ENCODE measurements around the gene BMP10. TPM values are rescaled to one million over a fixed set of nuclear protein-coding genes. Genes with fewer than 3 reads are reported as not detected.

BMP10 gene
- total and polyA plus RNA-seq, 2 of the 8 experiments (the other 6 are each of a cell fraction or from before 2014, with no cell fraction given): not detected

DNA sequence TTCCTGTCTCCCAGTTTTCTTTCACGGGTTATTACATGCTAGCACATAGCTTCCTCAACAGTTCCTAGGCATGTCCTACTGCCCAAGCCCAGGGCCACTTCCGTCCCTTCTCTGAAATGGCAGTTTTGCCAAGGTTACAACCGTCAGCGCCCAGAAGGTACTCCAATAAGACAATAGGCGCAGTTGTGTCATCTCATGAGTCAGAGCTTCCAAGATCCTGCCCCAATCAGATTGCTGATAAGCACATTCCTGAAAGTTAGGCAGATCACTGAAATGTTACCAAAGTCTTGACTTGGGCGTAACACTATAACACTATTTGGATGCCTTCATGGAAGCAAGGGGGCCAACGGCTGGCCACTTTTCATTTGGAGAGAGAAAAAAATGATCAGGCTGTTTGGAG is 47.3 kb upstream of the BMP10 start:
- Histone ChIP-seq H2BK20ac (ENCODE audit: low read length) (no peak overlapping the region), H3K4ac (replicated peaks; ENCODE audit: insufficient read length, low read depth, low read length) (no peak overlapping the region), H3K23me2 (ENCODE audit: low read depth, low read length) (no peaks in the 10 kb centered on the region), H2BK5ac (ENCODE audit: low read depth, low read length) (no peak overlapping the region), H3K4me2 (ENCODE audit: insufficient read depth in 1 of 2, low read depth in 2 of 2, low read length in 2 of 2) (no peak overlapping the region), H2AK5ac (ENCODE audit: low read depth, low read length) (no peak overlapping the region), H3K9me3 (ENCODE audit: insufficient read depth in 2 of 2, low read depth in 1 of 2, low read length in 1 of 2) (no peaks in the 10 kb centered on the region), H4K5ac (ENCODE audit: insufficient read length, low read depth, low read length) (no peak overlapping the region), H3K9ac (replicated peaks in 1 of 4; ENCODE audit: extremely low read depth in 1 of 4, low read depth in 3 of 4, low read length in 3 of 4) (no peak overlapping the region), H4K91ac (replicated peaks; ENCODE audit: insufficient read length, low read length) (no peak overlapping the region), H3K23ac (ENCODE audit: insufficient read length) (no peak overlapping the region), H3K4me1 (replicated peaks in 1 of 4; ENCODE audit: control insufficient read depth in 3 of 4, insufficient read depth in 4 of 4, low read length in 3 of 4) (no peaks in the 10 kb centered on the region; a peak in 1 of 7 replicates), H3K56ac (replicated peaks; ENCODE audit: insufficient read length, low read depth, low read length) (no peak overlapping the region), H3K36me3 (ENCODE audit: control insufficient read depth in 2 of 4, insufficient read depth in 4 of 4, low read length in 3 of 4) (no peaks in the 10 kb centered on the region), H4K20me1 (replicated peaks in 1 of 2; ENCODE audit: control insufficient read depth in 1 of 2, insufficient read depth in 2 of 2, low read length in 2 of 2) (no peaks in the 10 kb centered on the region), H2BK15ac (ENCODE audit: low read length) (no peak overlapping the region), H3K14ac (ENCODE audit: insufficient read length) (no peak overlapping the region), H3K4me3 (ENCODE audit: extremely low read depth in 1 of 4, insufficient read depth in 2 of 4, low read depth in 3 of 4, low read length in 4 of 4) (no peak overlapping the region), H3K27me3 (replicated peaks in 1 of 4; ENCODE audit: control insufficient read depth in 3 of 4, extremely low read depth in 1 of 4, insufficient read depth in 3 of 4, low read length in 3 of 4) (no peaks in the 10 kb centered on the region), H2BK12ac (ENCODE audit: low read depth, low read length) (no peak overlapping the region), H3K79me2 (ENCODE audit: control insufficient read depth in 1 of 2, insufficient read depth in 2 of 2, low read length in 2 of 2) (no peaks in the 10 kb centered on the region), H3K18ac (ENCODE audit: extremely low read depth, low read length) (no peak overlapping the region), H3K79me1 (ENCODE audit: low read depth, low read length) (no peaks in the 10 kb centered on the region), H3K27ac (ENCODE audit: low read depth, low read length) (no peak overlapping the region), H4K8ac (ENCODE audit: extremely low read depth, insufficient read depth, low read length) (no peak overlapping the region), H2AFZ (ENCODE audit: low read length) (no peak overlapping the region), H2BK120ac (replicated peaks; ENCODE audit: low read depth, low read length) (no peak overlapping the region)
- TF ChIP-seq CBX5 (IDR thresholded peaks at IDR 0.05; ENCODE audit: low read depth, low read length) (no peak), RXRA (IDR thresholded peaks at IDR 0.05; ENCODE audit: insufficient read depth, low read depth, low read length) (no peak), TBP (IDR thresholded peaks at IDR 0.05; ENCODE audit: low read depth, low read length) (no peak), EP300 (IDR thresholded peaks at IDR 0.05; ENCODE audit: borderline replicate concordance in 1 of 2, low read depth in 2 of 2, low read length in 2 of 2) (no peak), HDAC6 (IDR thresholded peaks at IDR 0.05; ENCODE audit: low read depth, low read length) (no peak)
- TF ChIP-seq, protein P1, sequence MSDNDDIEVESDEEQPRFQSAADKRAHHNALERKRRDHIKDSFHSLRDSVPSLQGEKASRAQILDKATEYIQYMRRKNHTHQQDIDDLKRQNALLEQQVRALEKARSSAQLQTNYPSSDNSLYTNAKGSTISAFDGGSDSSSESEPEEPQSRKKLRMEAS (IDR thresholded peaks at IDR 0.05): no peak
- ChIA-PET POLR2A (ENCODE audit: partially characterized antibody) (no interaction called here), CTCF (ENCODE audit: partially characterized antibody) (interaction anchor here (0.6 to 1.5 kb wide), 6 partner anchors 17 to 209 kb away, joined by 3 to 5 read pairs (median 4); no protein-coding TSS in a partner anchor)
- no peak for DNase-seq (ENCODE audit: low read depth in 1 of 2, low spot score in 2 of 2)
- no peak for FAIRE-seq
- WGBS, 2 experiments (ENCODE audit: extremely low coverage in 1 of 2, insufficient coverage in 1 of 2, insufficient read length in 1 of 2, insufficient replicate concordance in 2 of 2, low coverage in 1 of 2, low lambda C conversion rate in 2 of 2, missing lambda C conversion rate in 1 of 2): 94% methylated on average over 7 of the region's 7 CpGs; no CpG with 5 or more reads in 1 of the 2 experiments
